ENCODE data around the gene PRDM11. TPM values are rescaled to one million over a fixed set of nuclear protein-coding genes. Genes with fewer than 3 reads are reported as not detected.

Gene PRDM11
- total RNA-seq, 1 donor from 2014 or later = 15.2 TPM

- H3K9me3 ChIP-seq = no peaks in the 10 kb centered on the region
- no peak for DNase-seq (ENCODE audit: extremely low spot score in 2 of 2)
- H3K27me3 ChIP-seq = no peaks in the 10 kb centered on the region
- TF ChIP-seq CTCF (IDR thresholded peaks at IDR 0.05) (no peak), POLR2AphosphoS5 (IDR thresholded peaks at IDR 0.05; ENCODE audit: insufficient read depth in 1 of 2, low read depth in 1 of 2) (no peak), POLR2A (IDR thresholded peaks at IDR 0.05) (no peak)
- H3K4me1 ChIP-seq = peaks cover 28% of the 10 kb centered on the region
- peaks cover 0 to 26% of the 10 kb centered on the region in 2 donors for H3K36me3 ChIP-seq
- peak overlapping the region; percentile 2 for H3K27ac ChIP-seq
- H3K4me3 ChIP-seq = no peak overlapping the region
- intact Hi-C loops (cut with DNase I) = no loop called here
Measured at GRCh38 chr11:45182902-45183301, 36.5 kb downstream of the PRDM11 start.

- DNase-seq (ENCODE audit: extremely low spot score in 2 of 2) = no peak
- peaks cover 0 to 34% of the 10 kb centered on the region in 2 donors for H3K36me3 ChIP-seq
- TF ChIP-seq POLR2AphosphoS5 (IDR thresholded peaks at IDR 0.05; ENCODE audit: insufficient read depth in 1 of 2, low read depth in 1 of 2) (no peak), POLR2A (IDR thresholded peaks at IDR 0.05) (no peak), CTCF (IDR thresholded peaks at IDR 0.05) (no peak)
- intact Hi-C loops (cut with DNase I) = no loop called here
- H3K9me3 ChIP-seq = no peaks in the 10 kb centered on the region
- no peaks in the 10 kb centered on the region for H3K27me3 ChIP-seq
- H3K4me3 ChIP-seq = no peak overlapping the region
- H3K27ac ChIP-seq = no peak overlapping the region
- H3K4me1 ChIP-seq = peaks cover 19% of the 10 kb centered on the region
Measured at GRCh38 chr11:45184640-45185039, 38.2 kb downstream of the PRDM11 start.

- TF ChIP-seq POLR2A (IDR thresholded peaks at IDR 0.05) = no peak
- no peak for TF ChIP-seq CTCF (IDR thresholded peaks at IDR 0.05)
- no peak for TF ChIP-seq POLR2AphosphoS5 (IDR thresholded peaks at IDR 0.05; ENCODE audit: insufficient read depth in 1 of 2, low read depth in 1 of 2)
- intact Hi-C loops (cut with DNase I) = no loop called here
Measured at GRCh38 chr11:45185228-45185729, 38.8 kb downstream of the PRDM11 start.

GRCh38 chr11:45187375-45187774 lies 40.9 kb downstream of the PRDM11 start:
- peaks cover 0 to 39% of the 10 kb centered on the region in 2 donors for H3K36me3 ChIP-seq
- intact Hi-C loops (cut with DNase I) = no loop called here
- H3K9me3 ChIP-seq = no peaks in the 10 kb centered on the region
- DNase-seq (ENCODE audit: extremely low spot score in 2 of 2) = no peak
- H3K4me3 ChIP-seq = no peak overlapping the region
- no peaks in the 10 kb centered on the region for H3K4me1 ChIP-seq
- H3K27ac ChIP-seq = no peak overlapping the region
- H3K27me3 ChIP-seq = no peaks in the 10 kb centered on the region
- no peak for TF ChIP-seq POLR2A (IDR thresholded peaks at IDR 0.05)
- no peak for TF ChIP-seq CTCF (IDR thresholded peaks at IDR 0.05)
- TF ChIP-seq POLR2AphosphoS5 (IDR thresholded peaks at IDR 0.05; ENCODE audit: insufficient read depth in 1 of 2, low read depth in 1 of 2) = no peak

More at GRCh38 chr11:45185228-45185729, 38.8 kb downstream of the PRDM11 start:
- Histone ChIP-seq H3K4me3 (no peak overlapping the region), H3K27me3 (no peaks in the 10 kb centered on the region), H3K4me1 (peaks cover 14% of the 10 kb centered on the region), H3K9me3 (no peaks in the 10 kb centered on the region), H3K36me3 (peaks cover 0 to 39% of the 10 kb centered on the region in 2 donors), H3K27ac (no peak overlapping the region)
- no peak for DNase-seq (ENCODE audit: extremely low spot score in 2 of 2)

GRCh38 chr11:45188127-45188526 lies 41.7 kb downstream of the PRDM11 start:
- no peaks in the 10 kb centered on the region for H3K9me3 ChIP-seq
- no peak for DNase-seq (ENCODE audit: extremely low spot score in 2 of 2)
- H3K36me3 ChIP-seq = peaks cover 0 to 38% of the 10 kb centered on the region in 2 donors
- intact Hi-C loops (cut with DNase I) = no loop called here
- no peaks in the 10 kb centered on the region for H3K4me1 ChIP-seq
- no peak overlapping the region for H3K4me3 ChIP-seq
- no peaks in the 10 kb centered on the region for H3K27me3 ChIP-seq
- TF ChIP-seq POLR2A (IDR thresholded peaks at IDR 0.05) (no peak), POLR2AphosphoS5 (IDR thresholded peaks at IDR 0.05; ENCODE audit: insufficient read depth in 1 of 2, low read depth in 1 of 2) (no peak), CTCF (IDR thresholded peaks at IDR 0.05) (no peak)
- no peak overlapping the region for H3K27ac ChIP-seq

Measured in vagina (tissue), 2 donors.